ENCODE measurements around the gene PNMA6E.

Gene PNMA6E

GRCh38 chrX:153420851-153421599 lies 19.9 kb upstream of the PNMA6E start:
- H3K4me3 ChIP-seq (ENCODE audit: low read depth, low read length) = no peak overlapping the region
- TF ChIP-seq, protein P1, sequence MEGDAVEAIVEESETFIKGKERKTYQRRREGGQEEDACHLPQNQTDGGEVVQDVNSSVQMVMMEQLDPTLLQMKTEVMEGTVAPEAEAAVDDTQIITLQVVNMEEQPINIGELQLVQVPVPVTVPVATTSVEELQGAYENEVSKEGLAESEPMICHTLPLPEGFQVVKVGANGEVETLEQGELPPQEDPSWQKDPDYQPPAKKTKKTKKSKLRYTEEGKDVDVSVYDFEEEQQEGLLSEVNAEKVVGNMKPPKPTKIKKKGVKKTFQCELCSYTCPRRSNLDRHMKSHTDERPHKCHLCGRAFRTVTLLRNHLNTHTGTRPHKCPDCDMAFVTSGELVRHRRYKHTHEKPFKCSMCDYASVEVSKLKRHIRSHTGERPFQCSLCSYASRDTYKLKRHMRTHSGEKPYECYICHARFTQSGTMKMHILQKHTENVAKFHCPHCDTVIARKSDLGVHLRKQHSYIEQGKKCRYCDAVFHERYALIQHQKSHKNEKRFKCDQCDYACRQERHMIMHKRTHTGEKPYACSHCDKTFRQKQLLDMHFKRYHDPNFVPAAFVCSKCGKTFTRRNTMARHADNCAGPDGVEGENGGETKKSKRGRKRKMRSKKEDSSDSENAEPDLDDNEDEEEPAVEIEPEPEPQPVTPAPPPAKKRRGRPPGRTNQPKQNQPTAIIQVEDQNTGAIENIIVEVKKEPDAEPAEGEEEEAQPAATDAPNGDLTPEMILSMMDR (IDR thresholded peaks at IDR 0.05; ENCODE audit: low read depth, low read length, missing control alignments) = no peak
- no peak for DNase-seq (ENCODE audit: low read depth)

GRCh38 chrX:153417637-153418036 lies 16.5 kb upstream of the PNMA6E start:
- H3K4me3 ChIP-seq (ENCODE audit: low read depth, low read length) = no peak overlapping the region
- TF ChIP-seq, protein P1 (IDR thresholded peaks at IDR 0.05; ENCODE audit: low read depth, low read length, missing control alignments) = no peak
- DNase-seq (ENCODE audit: low read depth) = no peak

DNA sequence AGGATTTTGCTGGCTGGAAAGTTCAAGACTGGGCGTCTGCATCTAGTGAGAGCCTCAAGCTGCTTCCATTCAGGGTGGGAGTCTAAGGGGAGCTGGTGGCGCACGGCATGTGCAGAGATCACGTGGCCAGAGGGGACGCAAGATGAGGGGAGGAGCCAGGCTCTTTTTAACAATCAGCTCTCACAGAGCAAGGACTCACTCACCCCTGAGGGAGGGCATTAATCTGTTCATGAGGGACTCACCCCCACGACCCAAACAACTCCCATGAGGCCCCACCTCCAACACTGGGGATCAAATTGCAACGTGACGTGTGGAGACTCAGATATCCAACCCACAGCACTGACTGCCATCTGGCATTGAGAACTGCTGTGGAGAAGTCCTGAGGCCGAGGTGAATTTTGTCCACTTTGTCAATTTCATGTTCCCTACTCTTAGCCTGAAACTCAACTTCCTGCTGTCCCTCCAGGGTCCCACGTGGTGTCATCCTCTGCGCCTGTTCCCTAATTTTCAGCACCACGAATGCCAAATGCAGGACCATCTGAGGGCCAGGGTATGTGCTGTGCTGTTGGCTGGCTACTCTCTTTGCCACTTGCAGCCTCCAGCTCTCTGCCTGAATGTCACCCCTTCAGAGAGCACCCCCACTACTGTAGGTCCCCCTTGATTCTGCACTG lies 15.8 kb upstream of the PNMA6E start:
- no peak overlapping the region for H3K4me3 ChIP-seq (ENCODE audit: low read depth, low read length)
- no peak for DNase-seq (ENCODE audit: low read depth)
- TF ChIP-seq, protein P1 (IDR thresholded peaks at IDR 0.05; ENCODE audit: low read depth, low read length, missing control alignments) = no peak

DNA sequence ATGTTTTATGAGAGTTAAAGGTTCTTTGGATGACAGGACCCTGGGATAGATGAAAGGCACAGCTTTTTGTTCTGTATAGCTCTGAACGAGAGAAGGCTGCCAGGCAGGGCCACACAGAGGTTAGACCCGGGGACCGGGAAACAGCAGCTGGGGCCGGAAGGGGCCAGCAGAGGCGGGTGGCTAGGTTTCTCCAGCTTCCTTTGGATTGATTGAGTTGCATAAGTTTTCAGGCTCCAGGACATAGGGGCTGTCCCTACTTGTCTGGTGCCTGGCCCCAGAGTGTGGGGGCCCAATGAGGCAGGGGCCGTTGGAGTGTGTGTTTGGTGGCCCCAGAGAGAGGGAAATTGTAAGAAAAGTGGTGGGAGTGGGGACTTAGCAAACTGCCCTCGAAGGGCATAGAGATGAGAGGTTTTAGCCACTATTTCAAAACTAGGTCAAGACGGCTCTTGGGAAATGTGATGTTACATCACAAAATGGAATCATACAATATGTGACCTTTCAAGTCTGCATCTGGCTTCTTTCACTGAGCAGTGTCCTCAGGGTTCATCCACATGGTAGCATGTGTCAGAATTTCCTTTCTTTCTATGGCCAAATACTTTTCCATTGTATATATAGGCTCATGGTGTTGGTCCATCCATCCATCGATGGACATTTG lies 13.8 kb upstream of the PNMA6E start:
- no peak for DNase-seq (ENCODE audit: low read depth)
- no peak overlapping the region for H3K4me3 ChIP-seq (ENCODE audit: low read depth, low read length)
- TF ChIP-seq, protein P1 (IDR thresholded peaks at IDR 0.05; ENCODE audit: low read depth, low read length, missing control alignments) = no peak

- TF ChIP-seq, protein P1 (IDR thresholded peaks at IDR 0.05; ENCODE audit: low read depth, low read length, missing control alignments) = no peak
- H3K4me3 ChIP-seq (ENCODE audit: low read depth, low read length) = no peak overlapping the region
- DNase-seq (ENCODE audit: low read depth) = no peak
Observed at GRCh38 chrX:153413731-153414130, 12.6 kb upstream of the PNMA6E start.

- H3K4me3 ChIP-seq (ENCODE audit: low read depth, low read length) = no peak overlapping the region
- TF ChIP-seq, protein P1 (IDR thresholded peaks at IDR 0.05; ENCODE audit: low read depth, low read length, missing control alignments) = no peak
- DNase-seq (ENCODE audit: low read depth) = no peak
Observed at GRCh38 chrX:153412746-153413720, 11.9 kb upstream of the PNMA6E start.

All from GM12864 (cell line).